Measurements from ENCODE around the gene EIF2D.

- TF ChIP-seq ZBTB7A (IDR thresholded peaks at IDR 0.05; ENCODE audit: low read depth) (no peak), RAD21 (IDR thresholded peaks at IDR 0.05; ENCODE audit: low read depth) (no peak), TAF1 (IDR thresholded peaks at IDR 0.05; ENCODE audit: low read depth) (no peak), USF1 (IDR thresholded peaks at IDR 0.05) (no peak), CREB1 (IDR thresholded peaks at IDR 0.05; ENCODE audit: low read depth) (no peak), EGR1 (IDR thresholded peaks at IDR 0.05) (no peak), EP300 (IDR thresholded peaks at IDR 0.05; ENCODE audit: borderline replicate concordance) (no peak), REST (IDR thresholded peaks at IDR 0.05; ENCODE audit: low read depth) (no peak), TEAD4 (IDR thresholded peaks at IDR 0.05) (no peak), MAX (IDR thresholded peaks at IDR 0.05) (no peak), YY1 (IDR thresholded peaks at IDR 0.05; ENCODE audit: low read depth) (no peak), CEBPB (IDR thresholded peaks at IDR 0.05) (no peak)
Observed at GRCh38 chr1:206554211-206554610, 58.1 kb downstream of the EIF2D start.
